ENCODE measurements around the gene FOXD3. TPM values are rescaled to one million over a fixed set of nuclear protein-coding genes. Genes with fewer than 3 reads are reported as not detected.

The FOXD3 gene
- polyA plus RNA-seq, 3 donors from 2014 or later = not detected

DNA sequence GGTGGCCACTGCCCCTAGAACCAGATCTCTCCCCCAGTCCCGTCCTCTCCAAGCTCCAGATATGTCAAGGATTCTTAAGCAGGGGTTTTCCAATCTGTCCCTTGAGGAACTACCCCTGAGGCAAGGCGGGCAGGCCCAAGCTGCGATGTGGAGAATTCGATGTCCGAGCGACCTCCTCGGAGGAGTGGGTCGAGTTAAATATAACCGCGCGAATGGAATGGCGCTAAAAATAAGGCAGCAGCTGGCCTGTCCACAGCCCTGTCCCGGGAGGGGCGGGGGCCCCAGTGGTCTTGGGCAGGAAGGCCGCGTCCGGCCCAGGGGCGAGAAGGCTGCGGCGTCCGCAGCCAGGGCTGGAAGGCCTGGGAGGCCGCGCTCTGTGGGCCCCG is 5.8 kb upstream of the FOXD3 start:
- peaks cover 4 to 25% (median 8%) of the 10 kb centered on the region in 6 donors for H3K9me3 Mint-ChIP-seq
- DNase-seq = no peak
- peak overlapping the region in 3 of 5 donors; percentile 47 to 59 (median 56) for H3K4me3 Mint-ChIP-seq
- H3K4me1 Mint-ChIP-seq = peaks cover 27 to 30% of the 10 kb centered on the region in 2 donors
- peaks cover under 1 to 3% (median 3%) of the 10 kb centered on the region in 3 donors for H3K36me3 Mint-ChIP-seq
- peaks cover 46 to 57% (median 50%) of the 10 kb centered on the region in 3 donors for H3K27me3 Mint-ChIP-seq (ENCODE audit: low read depth in 3 of 3)
- H3K27ac Mint-ChIP-seq = no peak overlapping the region

DNA sequence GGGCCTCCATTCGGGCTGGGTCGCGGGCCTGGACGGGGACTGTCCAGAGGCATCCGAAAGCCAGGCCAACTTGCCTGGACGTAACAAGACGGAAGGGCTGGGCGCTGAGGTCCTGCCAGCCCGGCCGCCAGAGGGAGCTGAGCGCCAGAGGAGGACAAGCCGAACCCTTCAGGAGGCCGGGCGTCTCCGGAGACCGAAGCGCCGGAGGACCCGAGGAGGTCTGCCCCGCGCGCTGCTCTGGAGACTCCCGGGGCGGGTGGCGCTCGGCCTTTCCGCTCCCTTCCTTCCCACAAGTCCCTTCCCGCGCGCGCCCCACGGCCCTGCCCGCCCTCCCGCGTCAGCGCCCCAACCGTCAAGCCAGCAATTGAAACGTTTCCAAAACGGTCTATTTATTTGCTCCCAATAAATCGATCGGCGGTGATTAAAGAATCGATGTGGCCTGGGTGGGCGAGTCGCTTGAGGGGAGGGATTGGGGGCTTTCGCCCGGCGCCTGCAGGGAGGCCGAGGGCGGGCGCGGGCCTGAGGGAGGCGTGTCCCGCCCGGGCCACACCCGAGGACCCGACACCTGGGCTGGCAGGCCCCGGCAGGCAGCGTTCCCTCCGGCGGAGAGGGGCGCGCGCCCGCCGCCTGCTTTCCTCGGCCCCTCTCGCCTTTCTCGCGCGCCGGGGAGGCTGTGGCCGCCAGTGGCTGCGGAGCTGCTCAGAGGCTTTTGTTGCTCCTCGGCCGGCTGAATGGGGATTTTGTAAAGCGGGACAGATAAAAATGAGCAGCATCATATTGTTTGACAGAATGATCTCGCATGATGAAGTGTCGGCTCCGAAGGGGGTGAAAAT is 5.2 kb upstream of the FOXD3 start:
- Mint-ChIP-seq H3K27ac (no peak overlapping the region), H3K36me3 (peaks cover 3 to 4% (median 3%) of the 10 kb centered on the region in 3 donors), H3K4me3 (peak overlapping the region; percentile 42 to 72 (median 65)), H3K9me3 (peaks cover 6 to 28% (median 9%) of the 10 kb centered on the region in 6 donors), H3K4me1 (peaks cover 31 to 35% of the 10 kb centered on the region in 2 donors), H3K27me3 (ENCODE audit: low read depth in 3 of 3) (peaks cover 49 to 61% (median 55%) of the 10 kb centered on the region in 3 donors)
- DNase-seq = peak in 1 of 3 donors; percentile 44

DNA sequence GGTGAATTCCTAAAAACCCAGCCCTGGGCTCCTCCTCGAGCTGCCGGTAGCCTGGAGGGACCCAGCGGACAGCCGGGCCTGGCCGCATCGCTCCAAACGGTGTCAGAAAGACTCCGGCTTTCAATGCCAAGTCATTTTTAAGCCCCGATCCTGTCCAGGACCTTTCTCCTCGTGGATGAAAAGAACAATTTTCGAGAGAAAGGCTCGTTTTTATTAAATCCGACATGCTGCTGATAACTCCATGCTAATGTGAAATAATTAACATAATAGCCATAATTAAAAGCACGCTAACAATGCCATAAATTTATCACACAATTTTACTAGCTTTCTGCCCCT is 4.6 kb upstream of the FOXD3 start:
- DNase-seq = no peak
- peaks cover 33 to 35% of the 10 kb centered on the region in 2 donors for H3K4me1 Mint-ChIP-seq
- peak overlapping the region; percentile 42 to 72 (median 65) for H3K4me3 Mint-ChIP-seq
- H3K27me3 Mint-ChIP-seq (ENCODE audit: low read depth in 3 of 3) = peaks cover 49 to 63% (median 57%) of the 10 kb centered on the region in 3 donors
- peaks cover 6 to 28% (median 9%) of the 10 kb centered on the region in 6 donors for H3K9me3 Mint-ChIP-seq
- peaks cover 3 to 4% (median 3%) of the 10 kb centered on the region in 3 donors for H3K36me3 Mint-ChIP-seq
- no peak overlapping the region for H3K27ac Mint-ChIP-seq

DNA sequence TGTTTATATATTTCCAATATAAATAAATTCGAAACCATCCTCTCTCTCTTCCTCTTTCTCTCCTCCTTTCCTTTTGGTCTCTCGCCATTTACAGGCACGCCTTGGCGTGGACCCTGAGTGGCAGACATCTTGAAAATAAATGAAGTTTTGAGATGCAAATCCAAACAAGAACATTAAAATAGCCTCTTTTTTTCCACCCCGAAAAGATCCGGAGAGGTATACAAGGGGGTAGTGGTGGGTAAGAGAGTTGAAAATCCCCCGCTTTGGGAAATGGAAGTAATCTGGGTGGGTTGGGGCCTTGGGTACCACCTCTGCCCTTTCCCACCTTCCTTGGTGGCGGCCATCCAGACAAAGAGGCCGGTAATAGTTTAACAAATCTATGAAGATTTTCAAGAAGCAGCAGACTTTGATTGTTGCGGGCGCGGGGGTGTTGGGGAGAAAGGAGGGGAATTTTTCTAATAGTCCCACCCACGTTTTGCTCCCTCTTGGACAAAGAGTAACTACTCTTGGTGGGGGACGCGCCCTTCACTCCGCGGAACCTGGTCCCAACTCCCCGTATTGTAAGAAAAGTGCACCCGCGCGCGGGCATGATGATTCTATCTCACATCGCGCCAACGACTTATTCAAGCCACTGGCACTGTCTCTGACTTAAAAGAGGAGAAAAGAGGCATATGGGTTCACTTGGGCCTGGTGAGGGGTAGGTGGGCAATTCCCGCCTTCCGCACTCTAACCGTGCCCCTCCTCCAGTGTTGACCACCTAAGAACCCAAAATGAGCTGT is 4.0 kb upstream of the FOXD3 start:
- H3K27ac Mint-ChIP-seq = peak overlapping the region in 2 of 6 donors; percentile 19 to 59
- peaks cover 3 to 4% (median 3%) of the 10 kb centered on the region in 3 donors for H3K36me3 Mint-ChIP-seq
- H3K4me1 Mint-ChIP-seq = peaks cover 34 to 35% of the 10 kb centered on the region in 2 donors
- H3K9me3 Mint-ChIP-seq = peaks cover 6 to 28% (median 9%) of the 10 kb centered on the region in 6 donors
- DNase-seq = no peak
- H3K4me3 Mint-ChIP-seq = peak overlapping the region; percentile 42 to 72 (median 65)
- H3K27me3 Mint-ChIP-seq (ENCODE audit: low read depth in 3 of 3) = peaks cover 50 to 61% (median 58%) of the 10 kb centered on the region in 3 donors

DNA sequence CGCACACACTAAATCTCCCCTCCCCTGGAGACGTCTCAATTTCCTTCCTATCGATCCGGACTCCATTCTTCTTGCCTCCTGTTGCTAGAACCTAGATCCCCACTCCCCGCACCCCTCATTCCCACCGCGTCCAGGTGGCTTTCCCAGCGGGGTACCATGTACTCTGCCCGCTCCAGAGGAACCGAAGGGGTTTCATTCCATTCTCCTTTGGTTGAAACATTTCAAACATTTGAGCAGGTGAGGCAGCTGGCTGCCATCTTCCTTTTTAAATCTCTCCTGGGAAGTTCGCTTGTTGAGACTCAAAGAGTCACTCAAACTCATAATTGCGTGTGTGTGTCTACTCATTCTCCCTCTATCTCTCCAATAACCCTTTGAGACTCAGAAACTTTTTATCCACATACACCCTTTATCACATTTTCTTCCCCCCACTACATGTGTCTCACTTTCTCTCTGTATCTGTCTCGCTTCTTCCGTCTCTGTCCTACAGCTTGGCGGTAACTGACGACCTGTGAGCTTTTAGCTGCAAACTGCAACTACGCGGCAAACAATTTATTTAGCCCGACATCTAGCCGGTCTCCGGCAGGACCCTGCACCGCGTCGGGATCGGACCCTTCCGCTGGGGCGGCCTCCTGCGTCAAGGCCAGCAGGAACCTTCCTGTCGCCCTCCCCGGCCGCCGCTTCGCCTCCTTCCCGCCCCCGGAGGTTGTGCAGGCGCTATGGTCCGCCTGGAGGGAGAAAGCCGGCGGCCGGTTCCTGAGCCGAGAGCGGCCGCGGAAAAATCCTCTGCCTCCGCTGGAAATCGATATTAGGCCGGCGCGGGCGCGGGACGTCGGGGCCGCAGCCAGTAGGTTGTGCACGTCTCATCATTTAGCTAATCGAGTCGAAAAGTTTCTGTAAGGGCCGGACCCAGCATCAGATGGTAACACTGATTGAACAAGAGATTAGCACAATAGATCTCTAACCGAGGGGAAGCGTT is 3.0 kb upstream of the FOXD3 start:
- peak overlapping the region in 3 of 5 donors; percentile 29 to 60 (median 30) for H3K4me3 Mint-ChIP-seq
- DNase-seq = no peak
- H3K9me3 Mint-ChIP-seq = peaks cover 6 to 28% (median 9%) of the 10 kb centered on the region in 6 donors
- peaks cover 3 to 4% (median 3%) of the 10 kb centered on the region in 3 donors for H3K36me3 Mint-ChIP-seq
- H3K27ac Mint-ChIP-seq = peak overlapping the region in 3 of 6 donors; percentile 1 to 59 (median 19)
- peaks cover 52 to 59% (median 59%) of the 10 kb centered on the region in 3 donors for H3K27me3 Mint-ChIP-seq (ENCODE audit: low read depth in 3 of 3)
- peaks cover 36 to 37% of the 10 kb centered on the region in 2 donors for H3K4me1 Mint-ChIP-seq

DNA sequence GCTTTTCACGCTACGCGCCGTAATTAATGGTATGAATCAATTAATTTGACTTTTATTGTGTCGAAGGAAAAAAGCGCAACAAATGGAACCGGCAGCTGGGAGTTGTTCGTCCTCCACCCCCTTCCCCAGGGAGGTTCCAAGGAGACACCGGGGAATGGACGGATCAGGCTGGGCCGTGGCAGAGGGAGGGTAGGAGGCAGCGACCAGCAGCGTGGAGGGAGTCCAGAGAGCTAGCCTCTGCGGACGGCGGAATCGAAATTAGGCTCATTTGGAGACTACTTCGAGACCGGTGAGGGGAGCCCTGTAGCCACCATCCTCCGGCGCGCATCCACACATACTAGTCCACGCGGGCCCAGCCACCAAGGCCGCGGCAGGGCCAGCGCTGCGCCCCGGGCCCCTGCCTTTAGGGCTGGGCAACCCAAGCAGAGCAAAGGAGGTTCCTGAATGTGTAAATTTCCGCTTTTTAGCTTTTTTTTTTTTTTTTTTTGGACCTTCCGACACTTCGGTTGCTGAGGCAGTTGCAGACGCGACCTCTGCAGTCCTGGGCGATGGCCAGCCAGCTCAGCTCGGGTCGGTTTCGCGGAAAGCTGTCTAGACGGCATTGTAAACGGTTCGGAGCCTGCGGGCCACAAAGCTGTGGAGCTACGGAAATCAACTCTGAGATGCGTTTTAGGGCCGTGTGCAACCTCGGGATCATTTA is 2.2 kb upstream of the FOXD3 start:
- H3K9me3 Mint-ChIP-seq = peaks cover 6 to 35% (median 10%) of the 10 kb centered on the region in 6 donors
- peaks cover 3 to 4% (median 3%) of the 10 kb centered on the region in 3 donors for H3K36me3 Mint-ChIP-seq
- peak in 1 of 3 donors; percentile 5 for DNase-seq
- H3K4me3 Mint-ChIP-seq = peak overlapping the region in 3 of 5 donors; percentile 21 to 89 (median 62)
- peak overlapping the region in 2 of 6 donors; percentile 16 to 59 for H3K27ac Mint-ChIP-seq
- H3K4me1 Mint-ChIP-seq = peaks cover 39 to 45% of the 10 kb centered on the region in 2 donors
- peaks cover 56 to 67% (median 65%) of the 10 kb centered on the region in 3 donors for H3K27me3 Mint-ChIP-seq (ENCODE audit: low read depth in 3 of 3)

DNA sequence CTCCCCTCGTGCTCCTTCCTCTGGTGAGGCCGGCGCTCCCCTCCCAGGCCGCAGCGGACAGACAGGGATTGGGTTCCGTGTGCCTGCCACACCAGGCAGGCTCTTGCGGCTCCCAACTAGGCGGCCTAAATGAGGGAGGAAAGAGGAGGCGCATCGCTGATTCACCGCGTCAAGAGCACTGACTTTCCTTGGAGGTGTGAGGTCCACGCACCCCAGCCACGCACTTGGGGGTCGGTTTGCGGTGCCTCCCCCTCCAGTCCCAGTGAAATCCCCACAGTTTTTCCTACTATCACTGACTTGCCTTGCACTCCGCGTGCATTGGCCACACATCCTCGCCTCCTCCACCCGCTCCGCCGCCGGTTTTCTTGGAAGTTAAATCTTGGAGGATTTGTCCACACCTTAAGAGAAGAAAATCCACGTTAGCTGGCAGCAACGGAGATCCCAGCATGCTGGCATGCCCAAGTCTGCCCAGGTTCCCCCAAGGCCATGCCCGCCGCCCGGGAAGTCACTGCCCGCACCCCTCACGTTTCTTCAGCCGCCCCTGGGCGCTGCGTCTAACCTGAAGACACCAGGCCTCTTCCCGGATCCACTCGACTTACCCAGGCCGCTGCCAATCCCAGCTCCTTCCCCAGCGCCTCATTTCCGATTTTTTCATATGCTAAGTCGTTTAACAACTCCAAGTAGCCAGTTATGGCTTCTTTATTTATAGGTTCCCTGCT is 1.1 kb upstream of the FOXD3 start:
- Mint-ChIP-seq H3K27ac (peak overlapping the region in 3 of 6 donors; percentile 33 to 81 (median 70)), H3K27me3 (ENCODE audit: low read depth in 3 of 3) (peaks cover 62 to 74% (median 70%) of the 10 kb centered on the region in 3 donors), H3K9me3 (peaks cover 6 to 43% (median 11%) of the 10 kb centered on the region in 6 donors)

DNA sequence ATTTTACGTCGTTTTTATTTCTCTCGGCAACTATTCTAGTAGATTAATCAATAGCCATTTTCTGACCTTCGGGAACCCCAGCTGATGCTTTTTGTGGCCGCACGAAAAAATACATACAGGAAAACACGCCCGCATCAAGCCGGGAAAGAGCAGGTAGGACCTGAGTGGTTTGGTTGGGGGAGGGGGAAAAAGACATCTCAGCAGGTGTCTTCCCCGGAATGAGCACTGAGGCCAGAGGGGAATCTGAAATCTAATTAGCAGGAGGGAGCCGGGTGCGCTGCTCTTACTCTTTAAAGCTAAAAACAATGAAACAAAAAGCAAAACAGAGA is 618 bp upstream of the FOXD3 start:
- peaks cover 64 to 75% (median 71%) of the 10 kb centered on the region in 3 donors for H3K27me3 Mint-ChIP-seq (ENCODE audit: low read depth in 3 of 3)
- DNase-seq = no peak

More for the DNA sequence above, 1.1 kb upstream of the FOXD3 start:
- Mint-ChIP-seq H3K36me3 (peaks cover under 1 to 4% (median 3%) of the 10 kb centered on the region in 3 donors), H3K4me3 (peak overlapping the region; percentile 73 to 90 (median 86)), H3K4me1 (peaks cover 37 to 46% of the 10 kb centered on the region in 2 donors)
- no peak for DNase-seq

DNA sequence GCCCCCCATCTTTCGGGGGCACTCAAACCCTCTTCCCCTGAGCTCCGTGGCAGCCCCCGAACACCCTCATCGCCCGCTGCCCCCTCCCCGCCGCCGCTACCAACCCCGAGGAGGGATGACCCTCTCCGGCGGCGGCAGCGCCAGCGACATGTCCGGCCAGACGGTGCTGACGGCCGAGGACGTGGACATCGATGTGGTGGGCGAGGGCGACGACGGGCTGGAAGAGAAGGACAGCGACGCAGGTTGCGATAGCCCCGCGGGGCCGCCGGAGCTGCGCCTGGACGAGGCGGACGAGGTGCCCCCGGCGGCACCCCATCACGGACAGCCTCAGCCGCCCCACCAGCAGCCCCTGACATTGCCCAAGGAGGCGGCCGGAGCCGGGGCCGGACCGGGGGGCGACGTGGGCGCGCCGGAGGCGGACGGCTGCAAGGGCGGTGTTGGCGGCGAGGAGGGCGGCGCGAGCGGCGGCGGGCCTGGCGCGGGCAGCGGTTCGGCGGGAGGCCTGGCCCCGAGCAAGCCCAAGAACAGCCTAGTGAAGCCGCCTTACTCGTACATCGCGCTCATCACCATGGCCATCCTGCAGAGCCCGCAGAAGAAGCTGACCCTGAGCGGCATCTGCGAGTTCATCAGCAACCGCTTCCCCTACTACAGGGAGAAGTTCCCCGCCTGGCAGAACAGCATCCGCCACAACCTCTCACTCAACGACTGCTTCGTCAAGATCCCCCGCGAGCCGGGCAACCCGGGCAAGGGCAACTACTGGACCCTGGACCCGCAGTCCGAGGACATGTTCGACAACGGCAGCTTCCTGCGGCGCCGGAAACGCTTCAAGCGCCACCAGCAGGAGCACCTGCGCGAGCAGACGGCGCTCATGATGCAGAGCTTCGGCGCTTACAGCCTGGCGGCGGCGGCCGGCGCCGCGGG is 837 bp downstream of the FOXD3 start:
- Mint-ChIP-seq H3K4me1 (peaks cover 31 to 52% of the 10 kb centered on the region in 2 donors), H3K9me3 (peaks cover 6 to 56% (median 15%) of the 10 kb centered on the region in 6 donors)
- peak; percentile 41 to 51 (median 48) for DNase-seq

More for the DNA sequence above, 618 bp upstream of the FOXD3 start:
- Mint-ChIP-seq H3K4me1 (peaks cover 35 to 49% of the 10 kb centered on the region in 2 donors), H3K36me3 (peaks cover 0 to 4% (median 3%) of the 10 kb centered on the region in 3 donors), H3K27ac (peak overlapping the region in 3 of 6 donors; percentile 33 to 81 (median 70)), H3K9me3 (peaks cover 6 to 48% (median 12%) of the 10 kb centered on the region in 6 donors), H3K4me3 (peak overlapping the region; percentile 73 to 90 (median 86))

DNA sequence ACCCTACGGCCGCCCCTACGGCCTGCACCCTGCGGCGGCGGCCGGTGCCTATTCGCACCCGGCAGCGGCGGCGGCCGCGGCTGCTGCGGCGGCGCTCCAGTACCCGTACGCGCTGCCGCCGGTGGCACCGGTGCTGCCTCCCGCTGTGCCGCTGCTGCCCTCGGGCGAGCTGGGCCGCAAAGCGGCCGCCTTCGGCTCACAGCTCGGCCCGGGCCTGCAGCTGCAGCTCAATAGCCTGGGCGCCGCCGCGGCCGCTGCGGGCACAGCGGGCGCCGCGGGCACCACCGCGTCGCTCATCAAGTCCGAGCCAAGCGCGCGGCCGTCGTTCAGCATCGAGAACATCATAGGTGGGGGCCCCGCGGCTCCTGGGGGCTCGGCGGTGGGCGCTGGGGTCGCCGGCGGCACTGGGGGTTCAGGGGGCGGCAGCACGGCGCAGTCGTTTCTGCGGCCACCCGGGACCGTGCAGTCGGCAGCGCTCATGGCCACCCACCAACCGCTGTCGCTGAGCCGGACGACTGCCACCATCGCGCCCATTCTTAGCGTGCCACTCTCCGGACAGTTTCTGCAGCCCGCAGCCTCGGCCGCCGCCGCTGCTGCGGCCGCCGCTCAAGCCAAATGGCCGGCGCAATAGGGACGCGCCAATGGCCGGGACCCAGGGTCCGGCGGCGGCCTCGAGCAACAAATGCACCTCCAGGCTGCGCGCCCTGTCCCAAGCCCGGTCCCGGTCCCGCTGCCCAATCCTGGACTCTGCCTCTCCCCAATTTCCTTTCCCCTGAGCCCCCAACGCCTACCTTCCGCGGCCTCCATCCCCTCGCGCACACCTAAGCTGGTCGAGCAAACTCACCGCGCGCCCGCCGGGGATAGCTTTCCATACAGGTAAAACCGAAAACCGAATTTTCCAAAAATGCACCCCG is 1.8 kb downstream of the FOXD3 start:
- peaks cover 30 to 44% of the 10 kb centered on the region in 2 donors for H3K4me1 Mint-ChIP-seq
- peak overlapping the region; percentile 72 to 89 (median 83) for H3K4me3 Mint-ChIP-seq
- peaks cover 0 to 10% (median 4%) of the 10 kb centered on the region in 3 donors for H3K36me3 Mint-ChIP-seq
- H3K27ac Mint-ChIP-seq = peak overlapping the region in 1 of 6 donors; percentile 61
- peaks cover 3 to 52% (median 13%) of the 10 kb centered on the region in 6 donors for H3K9me3 Mint-ChIP-seq
- H3K27me3 Mint-ChIP-seq (ENCODE audit: low read depth in 3 of 3) = peaks cover 66 to 82% (median 74%) of the 10 kb centered on the region in 3 donors
- no peak for DNase-seq

More for the DNA sequence above, 837 bp downstream of the FOXD3 start:
- Mint-ChIP-seq H3K4me3 (peak overlapping the region; percentile 83 to 89 (median 84)), H3K27ac (peak overlapping the region in 3 of 6 donors; percentile 17 to 61 (median 39)), H3K27me3 (ENCODE audit: low read depth in 3 of 3) (peaks cover 71 to 82% (median 79%) of the 10 kb centered on the region in 3 donors), H3K36me3 (peaks cover 0 to 7% (median 4%) of the 10 kb centered on the region in 3 donors)

Measured in immature natural killer cell (primary cell).